K562 (cell line): Measurements from ENCODE around the gene UBR3. TPM values are rescaled to one million over a fixed set of nuclear protein-coding genes. Genes with fewer than 3 reads are reported as not detected.
"Not testable (repeated sequence)": the region's sequence is repeated elsewhere in the genome, so short reads cannot be mapped to it uniquely, and the experiment has no call there.

Experiments used
- ATAC-seq: fragments of 200-7000 bp; cut with Tn5 transposase; 3 replicates; pipeline ENCODE4 v1.9.1; 2020; ENCODE audit warnings: moderate library complexity
- BruUV-seq: library from RNA; stranded (reverse); fragments of 400-500 nt; replicated peaks from 2 replicates; lab custom pipeline; 2021; lab: Mats Ljungman, UMichigan
- CTCF ChIA-PET: fragments of 300-600 bp; formaldehyde crosslinking; extraction: SDS; loops from one replicate; lab custom pipeline; 2021; ENCODE audit warnings: low intra/inter-chr PET ratio; lab: Yijun Ruan, JAX
- POLR2A ChIA-PET: fragments of 300-600, 350-650 bp; sonication (Branson Sonifier 250); formaldehyde crosslinking; extraction: SDS; loops from one replicate; lab custom pipeline; 2021; ENCODE audit warnings: antibody characterized with exemption, inconsistent platforms; lab: Yijun Ruan, JAX
- DNase-seq, 4 experiments: peaks; one replicate each; pipeline versions ENCODE4 v3.0.0 to v3.0.0-alpha.2; 2011 to 2018; ENCODE audit warnings: low spot score in 3 of 4, mixed read lengths in 3 of 4; ENCODE audit errors: extremely low read depth in 1 of 4
- FAIRE-seq: peaks from 2 replicates; lab custom pipeline; 2011; peaks lifted over from hg19 to GRCh38; lab: Jason Lieb, UNC
- H2AFZ ChIP-seq: 2 replicates; pipeline ENCODE4 v1.6.0; 2011; ENCODE audit warnings: low read depth, low read length, control low read depth, inconsistent platforms
- H3K27ac ChIP-seq: fragments of 200-600 bp; 3 replicates; pipeline ENCODE4 v1.8.0; 2011; ENCODE audit warnings: low read depth, mild to moderate bottlenecking, control low read depth, inconsistent platforms, low read length, moderate library complexity, mixed read lengths; ENCODE audit errors: extremely low read depth
- H3K27me3 ChIP-seq, 2 experiments: fragments of 300-600 bp in 1 of 2; 2 replicates in 1 of 2; 3 replicates in 1 of 2; pipeline versions ENCODE4 v1.6.0 to v1.8.0; 2011; ENCODE audit warnings: inconsistent platforms in 2 of 2, low read length in 2 of 2, mild to moderate bottlenecking in 1 of 2, mixed read lengths in 1 of 2, moderate library complexity in 1 of 2; ENCODE audit not compliant: control insufficient read depth in 2 of 2, insufficient read depth in 2 of 2
- H3K36me3 ChIP-seq: fragments of 300-600 bp; 3 replicates; pipeline ENCODE4 v1.8.0; 2011; ENCODE audit warnings: mild to moderate bottlenecking, low read length, inconsistent platforms; ENCODE audit not compliant: control insufficient read depth, insufficient read depth
- H3K4me1 ChIP-seq, 2 experiments: fragments of 200-600 bp in 1 of 2; replicated peaks in 1 of 2; 2 replicates in 1 of 2; 3 replicates in 1 of 2; pipeline versions ENCODE4 v1.5.1 to v1.8.0; 2011; ENCODE audit warnings: inconsistent platforms in 2 of 2, low read length in 2 of 2, mild to moderate bottlenecking in 1 of 2, mixed read lengths in 1 of 2, moderate library complexity in 1 of 2; ENCODE audit not compliant: control insufficient read depth in 2 of 2, insufficient read depth in 2 of 2
- H3K4me2 ChIP-seq: 2 replicates; pipeline ENCODE4 v1.6.1; 2011; ENCODE audit warnings: low read length, control low read depth, inconsistent platforms, mixed read lengths; ENCODE audit not compliant: insufficient read depth
- H3K4me3 ChIP-seq: fragments of 200-600 bp; sonication (generic), shearing (Covaris generic); 2 replicates; pipeline ENCODE4 v1.5.1; 2016; ENCODE audit warnings: control low read depth, inconsistent platforms
- H3K79me2 ChIP-seq: fragments of 200-600 bp; 3 replicates; pipeline ENCODE4 v1.8.0; 2011; ENCODE audit warnings: low read length, inconsistent platforms; ENCODE audit not compliant: control insufficient read depth, insufficient read depth
- H3K9ac ChIP-seq, 2 experiments: 2 replicates each; pipeline versions ENCODE4 v1.6.0 to v1.6.1; 2011; ENCODE audit warnings: low read depth in 2 of 2, low read length in 2 of 2, control low read depth in 1 of 2, inconsistent platforms in 1 of 2, mild to moderate bottlenecking in 1 of 2, mixed read lengths in 1 of 2; ENCODE audit not compliant: insufficient read depth in 1 of 2
- H3K9me1 ChIP-seq: one replicate; pipeline ENCODE4 v1.6.0; 2011; ENCODE audit warnings: inconsistent platforms, mild to moderate bottlenecking, low read length, moderate library complexity; ENCODE audit not compliant: control insufficient read depth, insufficient read depth
- H3K9me3 ChIP-seq: replicated peaks from 2 replicates; pipeline ENCODE4 v1.5.1; 2011; ENCODE audit warnings: low read depth, low read length, inconsistent platforms; ENCODE audit not compliant: control insufficient read depth, insufficient read depth
- H4K20me1 ChIP-seq: replicated peaks from 2 replicates; pipeline ENCODE4 v1.6.1; 2011; ENCODE audit warnings: low read length, inconsistent platforms, mixed read lengths; ENCODE audit not compliant: control insufficient read depth, insufficient read depth
- CHAMP1 ChIP-seq: fragments of 450-650 bp; IDR thresholded peaks from 2 replicates; pipeline ENCODE4 v1.6.1; 2016; ENCODE audit warnings: mild to moderate bottlenecking
- TRIM24 ChIP-seq, 2 experiments: fragments of 450-650 bp; IDR thresholded peaks; 2 replicates each; pipeline ENCODE4 v1.6.1; 2016
- TRIM28 ChIP-seq: fragments of 450-650 bp; IDR thresholded peaks from 2 replicates; pipeline ENCODE4 v1.6.1; 2017
- ZFP36 ChIP-seq: fragments of 150-350 bp; IDR thresholded peaks from 2 replicates; pipeline ENCODE4 v1.6.1; 2018; ENCODE audit warnings: low read length, low read depth; ENCODE audit not compliant: partially characterized antibody
- WGBS: fragments of 100-300 bp; shearing (Covaris generic); methylation state at CpG from one replicate; pipeline ENCODE4 v1.1.6; 2016; ENCODE audit warnings: low coverage, mixed read lengths; ENCODE audit not compliant: insufficient coverage; ENCODE audit errors: missing lambda C conversion rate; 5-methylcytosine and 5-hydroxymethylcytosine counted together
- in situ Hi-C: fragments of 300-500 bp; cut with MboI; formaldehyde crosslinking; loops from 4 replicates; pipeline ENCODE4 v1.15.0; 2018; ENCODE audit warnings: inconsistent platforms, mixed read lengths
- intact Hi-C: fragments of 100-400 bp; cut with micrococcal nuclease; formaldehyde crosslinking; loops from 2 replicates; pipeline ENCODE4 v1.14.2; 2022
- polyA plus RNA-seq, 8 experiments: library from polyadenylated mRNA; depleted of rRNA in 4 of 8; stranded (reverse) in 5 of 8; unstranded in 3 of 8; fragments of >200 nt; fragmentation: Nextera tagmentation in 2 of 8; fragmentation: Illumina TruSeq in 1 of 8; extraction: Ambion mirVana in 2 of 8; extraction: Trizol in 1 of 8; gene quantifications; 2 replicates each; pipeline versions ENCODE4 v1.2.1 to v1.2.3, GENCODE V29; 2011 to 2014; ENCODE audit warnings: inconsistent platforms in 1 of 8, missing spikeins in 1 of 8
- total RNA-seq, 7 experiments: library from RNA; depleted of rRNA in 6 of 7; stranded (reverse); fragments of >200 nt in 6 of 7; fragmentation: Illumina TruSeq in 2 of 7; extraction: Trizol in 2 of 7; gene quantifications; 2 replicates each; pipeline versions ENCODE4 v1.2.1 to v1.2.3, GENCODE V29; 2011 to 2021; ENCODE audit warnings: low replicate concordance in 1 of 7

The UBR3 gene
- total and polyA plus RNA-seq, 9 of the 15 experiments (the other 6 are each of a cell fraction or from before 2014, with no cell fraction given): 14.4 to 63.5 (median 40.4) TPM

GRCh38 chr2:169866230-169866629 is 39.0 kb downstream of the UBR3 start:
- 91% methylated on average over 6 of the region's 6 CpGs for WGBS
- TF ChIP-seq TRIM28 (peak; percentile 60; the same call in 1 of the 2 replicates), CHAMP1 (0 out of 2 replicates have a peak, but pooled peaks have one; percentile 22), ZFP36 (peak; percentile 88), TRIM24 (IDR thresholded peaks at IDR 0.05) (0 out of 4 replicates have a peak, but pooled peaks of 1 of the 2 experiments have one; percentile 29)
- H3K79me2 ChIP-seq: peaks cover 91% of the 10 kb centered on the region
- FAIRE-seq, H3K4me1 ChIP-seq, H3K27me3 ChIP-seq, ATAC-seq, H3K36me3 ChIP-seq, H3K9me1 ChIP-seq, H3K27ac ChIP-seq, BruUV-seq, DNase-seq, in situ Hi-C loops, H3K4me3 ChIP-seq, H4K20me1 ChIP-seq, H3K4me2 ChIP-seq, H2AFZ ChIP-seq, H3K9ac ChIP-seq, H3K9me3 ChIP-seq, intact Hi-C loops: not testable (repeated sequence)
- POLR2A ChIA-PET: interaction anchor here (1.1 to 1.2 kb wide), 2 partner anchors 13 to 37 kb away, joined by 3 read pairs; no protein-coding TSS in a partner anchor
- CTCF ChIA-PET: interaction anchor here (0.7 kb wide), 1 partner anchor 61 kb away, joined by 4 read pairs; no protein-coding TSS in a partner anchor
